Adipose tissue (tissue), 3 donors: ENCODE data around the gene KRT15. TPM values are rescaled to one million over a fixed set of nuclear protein-coding genes. Genes with fewer than 3 reads are reported as not detected.
"Not testable (repeated sequence)": the region's sequence is repeated elsewhere in the genome, so short reads cannot be mapped to it uniquely, and the experiment has no call there.

Source experiments
- H3K27ac ChIP-seq: one replicate; pipeline ENCODE4 v1.5.1; 2013; ENCODE audit warnings: low read depth, low read length
- WGBS, 3 donors: extraction: QIAGEN DNeasy Blood & Tissue Kit; methylation state at CpG; one replicate each; pipeline ENCODE4 v1.1.7; 2013; 5-methylcytosine and 5-hydroxymethylcytosine counted together
- polyA plus RNA-seq, 3 donors: library from polyadenylated mRNA; stranded (reverse); fragments of 200-250 nt; gene quantifications; one replicate each; pipeline ENCODE4 v1.2.3, GENCODE V29; 2013
- donor health status: healthy with polysubstance abuse.
- donor health status: Bipolar disorder and iron deficiency.
- donor health status: healthy.

Gene KRT15
- polyA plus RNA-seq, 3 donors: 0.11 to 2.1 (median 0.18) TPM

DNA sequence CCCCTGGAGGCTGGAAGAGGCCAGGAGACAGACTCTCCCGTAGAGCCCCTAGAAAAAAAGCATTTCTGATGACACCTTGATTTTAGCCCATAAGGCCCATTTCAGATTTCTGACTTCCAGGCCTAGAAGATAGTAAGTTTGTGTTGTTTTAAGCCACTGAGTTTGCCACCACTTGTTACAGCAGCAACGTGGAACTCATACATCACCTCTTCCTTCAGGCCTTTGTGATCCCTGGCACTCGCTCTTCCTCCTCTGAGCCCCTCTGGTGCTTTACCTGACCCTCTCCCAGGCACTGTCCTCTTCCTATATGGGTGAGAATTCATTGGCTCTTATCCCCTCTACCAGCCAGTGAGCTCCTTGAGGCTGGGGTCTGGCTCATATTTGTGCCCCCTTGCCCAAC is 28.1 kb upstream of the KRT15 start:
- 94 to 99% (median 96%) methylated on average over 3 of the region's 3 CpGs for WGBS, 3 donors

DNA sequence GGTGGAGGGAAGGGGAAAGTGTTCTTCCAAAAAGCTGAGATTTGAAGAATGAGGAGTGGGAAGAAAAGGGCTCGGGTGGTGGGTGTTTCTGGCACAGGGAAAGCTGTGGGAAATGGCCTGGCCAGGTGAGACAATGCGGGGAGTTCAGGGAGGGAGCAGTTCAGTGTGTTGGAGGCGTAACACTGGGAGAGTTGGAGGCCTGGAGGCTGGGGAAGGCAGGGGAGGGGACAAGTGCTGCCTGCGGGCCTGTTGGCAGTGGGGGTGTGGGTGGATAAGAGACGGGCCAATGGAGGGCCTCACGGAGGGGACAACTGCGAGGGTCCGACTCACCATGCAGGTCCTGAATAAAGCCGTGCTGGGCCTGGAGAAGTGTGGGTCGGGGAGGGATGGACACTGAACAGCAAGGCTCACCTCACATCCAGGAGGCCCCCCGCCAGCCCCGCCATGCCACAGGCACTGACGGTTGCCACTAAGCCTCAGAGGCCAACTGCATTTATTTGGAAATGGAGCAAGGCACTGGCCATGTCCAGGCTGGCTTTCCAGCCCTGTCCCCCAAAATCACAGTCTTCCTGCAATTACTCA is 27.2 kb upstream of the KRT15 start:
- WGBS, 3 donors: 77 to 85% (median 84%) methylated on average over 13 of the region's 13 CpGs

More for the DNA sequence above, 28.1 kb upstream of the KRT15 start:
- no peak overlapping the region for H3K27ac ChIP-seq

DNA sequence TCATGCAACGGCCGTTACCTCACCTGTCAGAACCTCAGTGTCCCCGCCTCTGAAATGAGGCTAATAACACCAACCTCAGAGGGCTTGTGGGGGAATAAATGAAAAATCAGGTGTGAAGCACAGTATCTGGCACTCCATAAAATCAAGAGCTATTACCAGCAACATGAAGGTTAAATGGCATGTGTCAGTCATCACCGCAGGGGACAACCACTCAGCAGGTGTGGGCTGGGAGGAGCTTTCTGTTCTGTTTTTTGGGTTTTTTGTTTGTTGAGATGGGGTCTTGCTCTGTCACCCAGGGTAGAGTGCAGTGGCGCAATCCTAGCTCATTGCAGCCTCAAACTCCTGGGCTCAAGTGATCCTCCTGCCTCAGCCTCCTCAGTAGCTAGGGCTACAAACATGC is 26.2 kb upstream of the KRT15 start:
- no peak overlapping the region for H3K27ac ChIP-seq
- 82 to 95% (median 94%) methylated on average over 5 of the region's 5 CpGs for WGBS, 3 donors

More for the DNA sequence above, 27.2 kb upstream of the KRT15 start:
- no peak overlapping the region for H3K27ac ChIP-seq

DNA sequence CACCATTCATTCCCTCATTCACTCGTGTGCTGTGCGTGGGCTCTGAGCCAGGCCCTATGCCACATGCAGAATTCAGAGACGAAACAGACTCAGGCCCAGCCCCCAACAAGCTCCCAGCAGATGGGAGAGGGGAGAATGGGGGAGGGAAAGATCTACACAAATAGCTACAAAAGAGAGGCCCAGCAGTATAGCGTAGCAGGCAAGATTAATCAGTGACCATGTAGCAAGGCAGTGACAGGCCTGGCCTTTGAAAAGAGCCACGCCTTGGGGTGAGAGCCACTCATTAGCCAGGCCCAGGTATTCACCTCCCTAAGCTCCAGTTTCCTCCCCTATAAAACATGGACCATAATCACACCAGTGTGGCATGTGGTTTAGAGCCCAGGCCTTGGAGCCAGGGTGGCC is 25.8 kb upstream of the KRT15 start:
- 50 to 67% (median 63%) methylated on average over 5 of the region's 5 CpGs for WGBS, 3 donors
- H3K27ac ChIP-seq: no peak overlapping the region

DNA sequence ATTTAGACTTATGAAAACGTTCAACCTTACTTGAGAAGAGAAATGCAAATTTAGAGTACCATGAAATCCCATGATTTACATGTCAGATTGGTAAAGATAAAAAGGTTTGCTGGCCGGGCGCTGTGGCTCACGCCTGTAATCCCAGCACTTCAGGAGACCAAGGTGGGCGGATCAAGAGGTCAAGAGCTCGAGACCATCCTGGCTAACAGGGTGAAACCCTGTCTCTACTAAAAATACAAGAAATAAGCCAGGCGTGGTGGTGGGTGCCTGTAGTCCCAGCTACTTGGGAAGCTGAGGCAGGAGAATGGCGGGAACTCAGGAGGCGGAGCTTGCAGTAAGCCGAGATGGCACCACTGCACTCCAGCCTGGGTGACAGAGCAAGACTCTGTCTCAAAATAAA is 24.1 kb upstream of the KRT15 start:
- WGBS, 3 donors: 84 to 86% (median 85%) methylated on average over 10 of the region's 10 CpGs
- not testable (repeated sequence) for H3K27ac ChIP-seq

DNA sequence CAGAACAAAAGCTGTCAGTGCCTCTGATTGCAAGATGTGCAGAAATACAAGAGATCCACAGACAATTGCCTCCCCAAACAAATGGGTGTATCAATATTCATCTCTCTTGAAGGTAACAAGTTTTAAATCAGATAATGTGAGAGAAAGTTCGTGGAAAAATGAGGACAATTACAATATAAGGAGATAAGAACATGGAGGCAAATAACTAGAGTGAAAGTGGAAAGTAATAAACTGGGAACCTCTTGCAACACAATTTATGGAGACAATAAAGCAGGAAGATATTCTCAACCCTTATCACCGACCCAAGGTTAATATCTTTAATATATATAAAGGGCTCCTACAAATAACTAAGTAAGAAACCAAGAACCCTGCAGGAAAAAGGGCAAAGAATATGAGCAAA is 23.7 kb upstream of the KRT15 start:
- WGBS, 3 donors: 47 to 72% (median 60%) methylated on average over 2 of the region's 2 CpGs

DNA sequence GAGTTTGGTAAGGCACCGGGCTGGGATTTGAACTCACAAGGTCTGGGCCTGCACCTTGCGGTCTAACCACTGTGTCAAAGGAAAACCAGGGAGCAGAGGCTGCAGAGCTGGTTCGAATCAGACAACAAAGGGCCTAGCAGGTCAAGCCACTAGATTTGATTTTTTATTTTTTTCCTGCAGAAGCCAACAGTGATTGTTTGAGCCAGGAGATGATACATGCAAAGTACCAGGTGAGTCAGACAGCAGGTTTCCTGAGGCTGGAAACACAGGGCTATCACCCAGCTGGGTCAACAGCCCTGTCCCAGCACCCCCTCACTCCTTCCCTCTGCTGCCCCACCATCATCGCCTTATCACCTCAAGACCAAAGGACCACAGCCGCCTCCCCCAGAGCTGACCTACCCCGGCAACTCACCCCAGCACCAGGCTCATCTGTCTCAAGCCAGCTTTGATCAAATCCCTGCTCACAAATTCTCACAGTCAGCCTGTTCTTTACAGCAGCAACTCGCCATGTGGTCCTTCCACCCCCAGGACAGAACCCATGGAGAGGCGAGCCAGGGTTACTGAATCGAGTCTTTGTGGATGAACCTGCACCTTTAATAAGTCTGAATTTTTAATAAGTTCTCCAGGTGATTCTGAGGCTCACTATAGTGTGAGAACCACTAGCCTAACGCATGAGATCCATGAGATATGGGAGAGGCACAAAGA is 22.4 kb upstream of the KRT15 start:
- no peak overlapping the region for H3K27ac ChIP-seq
- WGBS, 3 donors: 76 to 90% (median 86%) methylated on average over 10 of the region's 10 CpGs

More for the DNA sequence above, 23.7 kb upstream of the KRT15 start:
- no peak overlapping the region for H3K27ac ChIP-seq

DNA sequence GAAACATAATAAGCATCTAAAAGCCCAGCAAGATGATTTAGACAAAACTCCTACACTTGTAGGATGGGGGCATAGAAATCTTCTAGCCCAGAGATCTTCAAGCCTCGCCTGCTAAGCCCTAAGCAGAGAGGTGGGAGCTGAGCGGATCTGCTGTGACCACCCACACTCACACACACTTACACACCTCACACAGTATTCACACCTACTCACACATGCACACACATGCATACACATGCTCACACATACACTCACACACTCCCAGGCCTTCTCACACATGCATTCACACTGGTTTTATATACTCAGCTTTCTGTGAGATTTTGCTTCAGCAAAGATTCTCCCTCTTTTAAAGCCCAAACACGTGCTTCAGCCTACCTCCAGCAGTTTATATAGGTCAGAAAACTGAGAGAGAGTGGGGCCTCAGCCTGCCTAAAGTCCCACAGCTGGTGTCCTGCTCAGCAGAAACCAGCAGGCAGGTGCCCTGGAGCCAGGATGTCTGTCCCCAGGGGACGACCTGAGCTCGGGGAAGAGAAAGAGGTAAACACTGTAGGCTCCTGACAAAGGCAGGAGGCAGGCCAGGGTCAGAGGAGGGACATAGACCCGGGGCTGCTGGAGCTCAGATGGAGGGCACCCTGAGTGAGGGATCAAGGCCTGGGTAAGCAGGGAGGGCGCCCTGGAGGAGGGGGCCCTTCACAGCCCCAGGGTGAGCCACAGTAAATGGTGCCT is 21.4 kb upstream of the KRT15 start:
- WGBS, 3 donors: 63 to 82% (median 65%) methylated on average over 7 of the region's 7 CpGs
- H3K27ac ChIP-seq: no peak overlapping the region

DNA sequence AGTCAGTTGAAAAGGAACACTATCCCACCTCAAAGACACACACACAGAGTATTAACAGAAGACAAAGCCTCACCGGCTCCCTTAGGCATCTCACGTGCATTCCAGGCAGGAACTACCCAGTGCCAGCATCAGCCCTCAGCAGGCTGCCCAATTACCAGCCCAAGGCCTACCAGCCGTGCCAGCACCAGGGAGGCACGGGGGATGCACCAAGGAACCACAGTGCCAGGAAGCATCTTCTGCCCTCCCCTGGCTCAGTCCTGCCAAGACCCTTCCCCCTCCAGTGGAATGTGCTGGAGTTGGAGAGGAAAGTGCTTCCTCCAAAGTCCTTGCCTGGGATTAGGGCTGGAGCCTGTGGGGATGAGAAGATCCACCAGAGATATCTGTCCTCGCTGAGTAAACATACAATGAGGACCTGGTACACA is 20.4 kb upstream of the KRT15 start:
- 77 to 85% (median 78%) methylated on average over 5 of the region's 5 CpGs for WGBS, 3 donors
- no peak overlapping the region for H3K27ac ChIP-seq

DNA sequence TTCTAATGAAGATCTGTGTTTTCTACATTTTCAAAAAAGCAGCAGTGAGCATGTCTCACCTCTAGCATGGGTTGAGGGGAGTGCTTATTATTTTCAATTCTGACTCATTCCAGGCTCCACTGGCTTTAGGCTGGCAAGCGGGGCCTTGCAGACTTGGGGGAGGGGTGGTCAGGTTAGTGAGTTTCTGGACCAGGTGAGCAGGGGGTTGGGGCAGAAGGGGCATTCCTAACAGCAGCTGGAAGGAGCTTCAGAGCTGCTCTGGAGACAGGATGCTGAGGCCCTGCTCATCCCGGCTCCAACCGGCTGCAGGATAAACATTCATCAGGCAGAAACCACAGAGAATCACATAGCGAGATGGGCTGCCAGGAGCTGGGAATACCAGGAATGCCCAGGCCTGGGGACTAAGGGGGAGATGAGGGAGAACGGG is 19.9 kb upstream of the KRT15 start:
- WGBS, 3 donors: 73 to 88% (median 77%) methylated on average over 5 of the region's 5 CpGs
- no peak overlapping the region for H3K27ac ChIP-seq

DNA sequence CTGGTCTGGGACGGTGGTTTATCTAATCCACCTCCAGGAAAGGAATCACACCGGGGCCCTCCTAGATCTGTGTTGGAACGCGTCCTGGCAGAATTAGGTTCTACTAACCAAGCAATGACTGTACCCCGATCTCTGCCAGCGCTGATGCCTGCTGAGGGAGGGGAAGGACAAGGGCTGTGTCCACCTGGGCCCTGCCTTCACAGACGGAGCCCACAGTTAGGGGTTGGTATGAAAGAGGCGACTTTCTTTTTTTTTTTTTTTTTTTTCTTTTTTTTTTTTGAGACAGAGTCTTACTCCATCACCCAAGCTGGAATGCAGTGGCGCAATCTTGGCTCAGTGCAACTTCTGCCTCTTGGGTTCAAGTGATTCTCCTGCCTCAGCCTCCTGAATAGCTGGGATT is 19.3 kb upstream of the KRT15 start:
- H3K27ac ChIP-seq: no peak overlapping the region
- 78 to 88% (median 79%) methylated on average over 9 of the region's 9 CpGs for WGBS, 3 donors

DNA sequence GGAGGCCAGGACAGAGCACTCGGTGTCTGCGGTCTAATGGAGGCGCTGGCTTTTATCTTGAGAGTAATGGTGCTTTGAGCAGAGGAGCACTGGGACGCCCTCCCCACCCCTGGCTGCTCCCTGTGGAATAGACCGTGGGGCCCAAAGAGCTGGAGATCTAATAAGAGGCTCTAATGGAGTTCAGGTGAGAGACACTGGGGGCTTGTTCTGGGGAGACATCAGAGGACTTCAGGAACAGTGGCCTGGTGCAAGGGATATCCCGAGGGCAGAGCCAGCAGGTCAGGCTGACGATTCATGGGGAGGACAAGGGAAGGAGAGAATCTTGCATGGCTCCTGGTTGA is 18.9 kb upstream of the KRT15 start:
- H3K27ac ChIP-seq: no peak overlapping the region
- WGBS, 3 donors: 75 to 93% (median 85%) methylated on average over 7 of the region's 7 CpGs

DNA sequence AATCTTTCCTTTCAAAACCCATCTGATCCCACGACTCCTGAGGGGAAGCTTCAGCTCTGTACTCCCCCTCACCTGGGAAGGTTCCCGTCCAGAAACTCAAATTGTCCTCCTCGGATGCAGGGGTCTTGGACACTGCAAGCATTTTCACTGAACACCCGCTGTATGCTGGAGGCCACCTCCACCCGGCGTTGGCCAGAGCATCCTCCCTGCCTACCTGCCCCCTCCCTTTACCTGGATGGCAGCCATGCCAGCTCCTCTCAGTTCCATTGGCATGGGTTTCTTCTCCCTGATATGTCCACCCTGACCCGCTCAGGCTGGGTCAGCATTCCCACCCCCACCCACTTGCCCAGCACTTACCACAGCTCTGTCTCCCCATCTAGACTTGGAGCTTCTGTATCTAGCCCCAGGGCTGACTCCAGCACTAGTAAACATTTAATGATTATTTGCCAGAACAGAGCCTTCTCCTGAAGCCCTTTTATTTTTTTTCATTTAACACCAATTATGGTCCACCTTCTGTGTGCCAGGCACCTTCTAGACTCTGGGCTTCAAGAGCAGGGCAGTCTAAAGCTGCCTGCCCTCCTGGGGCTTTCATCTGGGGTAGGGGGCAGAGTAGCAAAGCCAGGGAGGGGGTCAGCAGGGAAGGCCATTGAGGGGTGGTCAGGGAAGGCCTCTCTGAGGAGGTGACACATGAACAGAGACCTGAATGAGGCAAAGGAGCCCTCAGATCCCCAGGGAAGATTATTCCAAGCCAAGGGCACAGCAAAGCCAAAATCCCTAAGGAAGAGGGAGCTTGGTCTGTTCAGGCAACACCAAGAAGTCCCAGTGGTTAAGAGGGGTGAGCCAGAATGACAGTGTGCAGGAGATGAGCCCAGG is 18.3 kb upstream of the KRT15 start:
- WGBS, 3 donors: 81 to 87% (median 85%) methylated on average over 7 of the region's 7 CpGs
- H3K27ac ChIP-seq: no peak overlapping the region

DNA sequence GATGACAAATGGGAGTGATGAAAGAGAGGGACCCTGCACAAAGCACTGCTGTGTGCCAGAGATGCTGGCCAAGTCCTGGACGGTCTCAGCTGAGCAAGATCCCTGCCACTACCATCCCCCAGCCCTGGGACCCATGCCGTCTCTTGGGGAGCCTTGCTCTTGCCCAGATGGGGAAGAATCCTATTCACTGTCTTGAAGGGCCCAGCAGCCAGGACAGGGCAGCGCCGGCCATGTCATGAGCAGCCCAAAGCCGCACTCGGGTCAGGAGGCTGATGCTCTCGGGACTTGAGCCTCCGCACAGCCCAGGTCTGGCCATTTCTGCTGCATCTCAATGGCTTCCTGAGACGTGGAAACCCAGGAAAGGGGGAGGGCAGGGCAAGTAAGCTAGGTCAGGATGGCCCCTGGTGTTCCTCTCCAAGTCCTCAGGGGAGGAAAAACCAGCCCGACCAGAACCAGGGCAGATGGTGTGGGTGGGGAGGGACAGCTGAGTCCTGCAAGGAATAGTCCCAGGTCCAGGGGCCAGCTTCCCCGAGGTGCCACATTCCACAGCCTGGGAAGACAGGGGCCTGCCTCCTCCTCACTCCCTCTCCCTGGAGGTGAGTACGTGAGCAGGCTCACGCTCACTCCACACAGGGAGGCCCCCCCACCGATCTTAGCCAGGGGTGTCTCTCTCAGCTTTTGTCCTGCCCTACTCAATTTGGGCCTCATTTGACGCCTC is 17.2 kb upstream of the KRT15 start:
- WGBS, 3 donors: 64 to 66% (median 65%) methylated on average over 15 of the region's 15 CpGs
- H3K27ac ChIP-seq: no peak overlapping the region

DNA sequence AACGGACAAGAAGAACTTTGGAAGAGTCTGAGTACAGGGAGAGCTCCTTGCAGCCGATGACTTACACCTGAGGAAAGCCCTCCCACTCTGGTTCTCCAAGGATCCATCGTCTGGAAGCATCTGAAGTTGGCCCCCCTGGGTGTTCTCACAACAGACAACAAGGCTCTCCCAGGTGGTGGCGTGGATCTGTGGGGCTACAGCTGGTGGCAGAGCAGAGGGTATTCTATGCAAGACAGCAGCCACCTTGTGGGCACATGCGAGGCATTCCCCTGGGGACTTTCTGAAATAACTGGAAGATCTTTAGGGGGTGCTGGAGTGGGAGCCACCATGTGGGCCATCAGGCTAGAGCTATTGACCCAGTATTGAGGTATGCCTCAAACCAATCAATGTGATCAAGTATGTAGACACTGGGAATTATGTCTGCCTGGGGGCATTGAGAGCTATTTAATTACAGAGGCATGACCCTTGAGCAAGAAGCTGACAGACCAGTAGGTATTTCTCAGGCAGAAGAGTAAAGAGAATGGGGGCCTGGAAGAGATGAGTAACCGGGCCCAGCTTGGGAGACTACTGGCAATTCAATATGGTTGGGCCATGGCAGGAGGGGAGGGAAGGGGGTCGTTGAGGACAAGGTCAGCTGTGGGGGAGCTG is 16.3 kb upstream of the KRT15 start:
- 71 to 76% (median 73%) methylated on average over 7 of the region's 7 CpGs for WGBS, 3 donors

DNA sequence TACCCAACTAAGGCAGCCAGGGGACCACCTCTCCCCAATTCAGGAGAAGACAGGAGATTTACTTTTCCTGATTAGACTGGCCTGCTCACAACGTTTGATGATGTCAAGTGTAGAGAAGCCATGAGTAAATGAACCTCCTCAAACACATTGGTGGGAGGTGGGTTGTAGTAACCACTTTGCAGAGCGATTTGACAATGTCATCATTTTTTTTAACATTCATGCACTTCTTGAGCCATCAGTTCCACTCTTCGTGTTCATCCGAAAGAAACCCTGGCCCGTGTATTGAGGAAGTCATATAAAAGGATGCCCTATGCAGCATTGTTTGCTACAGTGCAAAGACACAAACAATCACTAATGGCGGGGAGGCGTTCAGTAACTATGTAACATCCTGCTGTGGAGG is 14.9 kb upstream of the KRT15 start:
- 75 to 84% (median 82%) methylated on average over 7 of the region's 7 CpGs for whole genome bisulfite sequencing, 3 donors
- no peak overlapping the region for H3K27ac ChIP-seq

More for the DNA sequence above, 16.3 kb upstream of the KRT15 start:
- no peak overlapping the region for H3K27ac ChIP-seq

DNA sequence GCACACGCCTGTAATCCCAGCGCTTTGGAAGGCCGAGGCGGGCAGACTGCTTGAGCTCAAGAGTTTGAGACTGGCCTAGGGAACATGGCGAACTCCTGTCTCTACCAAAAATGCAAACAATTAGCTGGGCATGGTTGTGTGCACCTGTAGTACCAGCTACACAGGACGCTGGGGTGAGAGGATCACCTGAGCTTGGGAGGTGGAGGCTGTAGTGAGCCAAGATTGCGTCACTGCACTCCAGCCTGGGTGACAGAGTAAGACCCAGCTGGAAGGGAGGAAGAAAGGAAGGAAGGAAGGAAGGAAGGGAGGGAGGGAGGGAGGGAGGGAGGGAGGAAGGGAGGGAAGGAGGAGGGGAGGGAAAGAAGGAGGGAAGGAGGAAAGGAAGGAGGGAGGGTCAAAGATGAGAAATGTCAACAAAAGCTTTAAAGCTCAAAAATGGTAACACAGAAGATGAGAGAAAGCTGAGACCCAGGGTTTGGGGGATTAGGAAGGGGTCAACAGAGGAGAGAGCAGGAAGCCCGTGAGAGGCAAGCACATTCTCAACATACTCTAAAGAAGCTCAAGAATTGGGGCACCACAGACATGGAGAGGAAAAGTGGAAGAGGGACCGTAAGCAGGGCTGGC is 14.4 kb upstream of the KRT15 start:
- 77 to 88% (median 81%) methylated on average over 9 of the region's 9 CpGs for WGBS, 3 donors
- no peak overlapping the region for H3K27ac ChIP-seq
